NCI-H2171 treated with DMSO at 0.1 percent for 48 hours (cell line): ENCODE results near the gene LGALS7.

ENCODE experiments used
- DNase-seq: peaks from one replicate; lab custom pipeline; 2025; lab: John Stamatoyannopoulos, UW

The LGALS7 gene

DNA sequence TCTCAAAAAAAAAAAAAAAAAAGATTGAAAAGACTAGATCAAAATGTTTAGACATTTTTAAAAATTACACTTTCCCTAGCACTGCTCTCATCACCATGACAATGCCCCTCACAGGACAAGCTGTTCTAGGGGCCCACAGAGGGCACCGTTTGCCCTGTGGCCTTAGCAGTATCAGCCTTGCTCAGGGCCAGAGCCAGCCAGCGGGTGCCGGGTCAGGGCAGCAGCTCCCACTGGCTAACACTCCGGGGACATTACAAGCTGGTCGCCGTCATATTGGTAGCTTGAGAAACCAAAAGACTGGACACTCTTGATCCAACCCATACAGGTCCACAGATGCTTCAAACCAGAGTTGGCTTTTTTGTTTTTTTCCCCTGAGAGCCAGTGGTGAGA lies 47.0 kb downstream of the LGALS7 start:
- DNase-seq: no peak

GRCh38 chr19:38725469-38726283 lies 47.6 kb downstream of the LGALS7 start:
- DNase-seq: no peak

- no peak for DNase-seq
Measured at GRCh38 chr19:38723990-38724854, 49.1 kb downstream of the LGALS7 start.

DNA sequence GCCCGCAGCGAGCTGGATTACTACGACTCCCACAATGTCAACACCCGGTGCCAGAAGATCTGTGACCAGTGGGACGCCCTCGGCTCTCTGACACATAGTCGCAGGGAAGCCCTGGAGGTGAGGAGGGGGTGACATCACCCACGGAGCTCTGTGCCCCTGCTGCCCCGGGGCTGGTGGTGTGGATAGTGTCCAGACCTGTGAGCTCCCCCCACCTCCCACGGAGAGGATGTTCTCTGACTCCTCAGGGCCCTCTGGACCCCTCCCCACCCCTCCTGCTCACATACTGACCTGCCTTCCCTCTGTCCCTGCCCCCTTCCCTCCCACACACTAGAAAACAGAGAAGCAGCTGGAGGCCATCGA lies 49.7 kb downstream of the LGALS7 start:
- DNase-seq: no peak

GRCh38 chr19:38722947-38723605 lies 50.2 kb downstream of the LGALS7 start:
- no peak for DNase-seq

DNA sequence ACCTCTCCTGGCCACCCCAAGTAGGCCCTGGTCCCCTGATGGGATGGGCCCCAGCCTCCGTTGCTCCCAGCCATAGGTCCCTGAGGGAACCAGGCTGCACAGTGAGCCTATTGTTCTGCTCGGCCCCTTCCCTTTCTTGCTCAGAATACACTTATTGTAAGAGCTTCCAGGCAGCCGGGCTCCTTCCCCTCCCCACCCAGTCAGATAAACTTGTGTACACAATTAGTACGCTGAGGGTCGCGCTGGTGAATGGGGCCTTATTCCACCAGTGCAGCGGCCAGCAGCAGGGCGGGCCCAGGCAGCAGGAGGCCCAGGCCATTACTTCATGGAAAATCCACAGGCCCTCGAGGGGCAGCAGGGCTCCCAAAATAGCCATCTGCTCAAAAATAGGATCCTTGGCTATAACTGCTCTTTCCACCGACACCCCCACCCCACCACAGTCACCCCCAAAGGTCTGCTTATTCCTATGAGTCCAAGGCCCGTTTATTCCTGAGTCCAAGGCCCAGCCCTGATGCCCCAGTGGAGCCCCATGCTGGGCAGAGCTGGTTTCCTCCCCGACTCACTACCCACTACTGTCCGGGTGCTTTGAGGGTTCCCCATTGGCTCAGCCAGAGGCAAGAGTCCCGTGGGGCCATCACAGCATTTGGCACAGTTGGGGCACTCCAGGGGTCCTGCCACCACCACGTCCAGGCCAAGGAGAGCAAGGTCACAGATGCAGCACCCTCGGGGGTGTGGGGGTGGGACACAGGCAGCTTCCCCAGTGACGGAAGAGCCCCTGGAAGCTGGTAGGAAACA lies 51.1 kb downstream of the LGALS7 start:
- no peak for DNase-seq

GRCh38 chr19:38721496-38721895 lies 51.8 kb downstream of the LGALS7 start:
- no peak for DNase-seq
